NCI-H69 (cell line): ENCODE measurements around the gene ZHX3.
"Not testable (repeated sequence)": the region's sequence is repeated elsewhere in the genome, so short reads cannot be mapped to it uniquely, and the experiment has no call there.

Experiments used
- DNase-seq: peaks from one replicate; lab custom pipeline; 2025; lab: John Stamatoyannopoulos, UW

The ZHX3 gene

DNA sequence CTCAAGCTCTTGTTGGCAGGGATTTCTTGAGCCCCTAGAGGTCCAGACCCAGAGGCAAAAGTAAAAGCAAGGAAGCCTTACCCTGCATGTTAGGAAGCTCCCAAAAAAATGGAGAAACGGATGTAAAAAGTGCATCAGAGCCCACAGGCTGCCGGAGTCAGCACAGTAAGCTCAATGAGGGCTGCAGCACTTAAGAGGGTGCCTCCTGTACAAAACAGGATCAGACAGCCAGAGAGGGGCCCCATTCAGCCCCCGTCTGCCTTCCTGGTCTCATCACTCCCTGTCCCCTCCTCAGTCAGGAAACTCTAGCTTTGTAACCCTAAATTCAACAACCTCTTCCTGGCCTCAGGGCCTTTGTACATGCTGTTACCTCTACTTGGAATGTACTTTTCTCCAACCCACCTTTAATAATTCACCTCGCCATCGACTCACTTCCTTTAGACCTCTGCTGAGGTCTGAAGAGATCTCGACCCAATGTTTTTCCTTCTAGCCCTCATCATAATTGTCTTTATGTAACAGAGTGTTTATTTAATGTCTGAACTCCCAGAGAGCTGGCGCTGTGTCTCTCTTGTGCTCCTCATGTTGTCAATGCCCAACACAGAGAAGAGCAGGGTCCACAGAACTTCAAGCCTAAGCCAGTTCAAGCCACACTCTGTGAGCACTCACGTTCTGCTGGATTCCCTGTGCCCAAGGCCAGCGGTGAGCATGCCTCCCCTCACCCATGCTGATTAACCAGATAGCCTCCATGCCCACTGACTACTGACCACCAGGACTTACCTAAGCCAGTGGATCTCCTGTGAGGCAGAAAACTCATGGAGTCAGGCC, 183.0 kb downstream of the ZHX3 start:
- DNase-seq, result no peak

DNA sequence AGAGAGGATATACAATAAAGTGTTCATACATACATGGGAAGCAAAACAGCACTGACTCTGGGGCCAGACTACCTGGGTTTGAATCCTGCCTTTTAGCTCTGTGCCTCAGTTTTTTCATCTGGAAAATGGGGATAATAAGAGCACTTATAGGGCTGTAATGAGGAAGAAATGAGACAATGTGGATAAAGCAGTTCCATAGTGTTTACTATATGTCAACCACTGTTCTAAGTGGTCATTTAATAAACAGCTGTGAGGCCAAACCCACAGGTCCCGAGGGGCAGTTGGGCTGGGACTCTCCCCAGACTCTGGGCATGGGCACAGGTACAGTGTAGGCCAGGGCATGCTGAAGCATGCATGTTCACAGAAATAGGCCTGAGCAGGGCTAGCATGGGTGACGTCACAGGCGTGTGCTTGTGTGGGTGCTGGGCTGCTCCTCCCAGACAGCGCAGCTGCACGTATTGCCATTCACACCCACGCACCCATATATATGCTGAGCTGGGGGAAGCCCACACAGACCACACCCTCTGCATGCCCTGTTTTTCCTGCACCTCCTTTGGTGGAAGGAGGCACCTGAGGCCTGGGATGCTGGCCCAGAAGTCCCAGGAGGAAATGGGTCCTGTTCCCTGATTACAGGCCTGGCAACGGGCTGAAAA, 183.7 kb downstream of the ZHX3 start:
- DNase-seq, result peak; percentile 9

DNA sequence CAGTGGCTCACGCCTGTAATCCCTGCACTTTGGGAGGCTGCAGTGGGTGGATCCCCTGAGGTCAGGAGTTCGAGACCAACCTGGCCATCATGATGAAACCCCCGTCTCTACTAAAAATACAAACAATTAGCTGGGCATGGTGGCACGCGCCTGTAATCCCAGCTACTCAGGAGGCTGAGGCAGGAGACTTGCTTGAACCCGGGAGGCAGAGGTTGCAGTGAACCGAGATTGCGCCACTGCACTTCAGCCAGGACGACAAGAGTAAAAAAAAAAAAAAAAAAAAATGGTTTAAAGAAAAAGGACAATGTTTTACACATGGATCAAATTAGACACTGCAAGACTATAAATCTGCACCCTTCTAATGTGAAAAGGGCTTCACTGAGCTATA, 185.1 kb downstream of the ZHX3 start:
- not testable (repeated sequence) for DNase-seq

DNA sequence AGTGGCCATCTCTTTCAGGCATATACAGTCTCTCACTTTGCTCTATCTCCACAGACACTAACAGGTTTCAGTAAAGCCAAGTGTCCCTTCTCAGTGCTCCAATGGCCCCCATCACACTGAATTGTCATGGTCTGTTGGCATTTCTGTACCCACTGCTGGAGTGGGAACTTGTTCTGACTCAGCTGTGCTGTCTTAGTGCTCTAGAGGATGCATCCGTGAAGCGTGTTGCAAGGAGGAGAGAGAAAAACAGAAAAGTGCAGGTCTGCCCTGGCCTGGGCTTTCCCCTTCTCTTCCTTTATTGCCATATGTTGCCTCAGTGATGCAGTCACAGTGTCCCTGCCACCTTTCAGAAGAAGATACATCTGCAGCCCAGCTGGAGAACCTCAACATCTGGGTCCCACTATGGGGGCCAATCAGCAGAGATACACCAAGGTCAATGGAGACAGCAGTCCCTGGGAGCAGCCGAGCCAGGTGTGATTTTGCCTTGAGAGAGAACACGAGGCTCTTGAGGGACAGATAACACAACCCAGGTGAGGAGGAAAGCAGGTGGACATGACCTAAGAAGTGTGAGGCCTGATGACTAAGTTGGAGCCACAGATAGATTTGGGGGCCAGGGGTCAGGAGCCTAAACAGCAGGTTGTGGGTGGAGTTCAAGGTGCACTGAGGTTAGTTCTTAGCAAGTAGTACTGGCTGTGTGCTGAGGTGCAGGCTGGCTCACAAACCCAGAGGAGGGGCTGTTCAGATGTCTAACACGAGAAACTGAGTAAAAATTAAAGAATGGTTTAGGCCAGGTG, 185.7 kb downstream of the ZHX3 start:
- no peak for DNase-seq
